OCI-LY1 (cell line): ENCODE data around the gene POU4F2.

Experiments used
- EZH2 ChIP-seq: fragments of 200-600 bp; sonication (generic), shearing (Covaris generic); IDR thresholded peaks from 2 replicates; pipeline ENCODE4 v1.8.0; 2017; ENCODE audit warnings: borderline replicate concordance, mixed run types, mild to moderate bottlenecking, antibody characterized with exemption, low read length, moderate library complexity, mixed read lengths
- TF ChIP-seq, protein P1 (sequence below): fragments of 200-600 bp; sonication (generic), shearing (Covaris generic); IDR thresholded peaks from 2 replicates; pipeline ENCODE4 v1.5.1; 2017; ENCODE audit warnings: mild to moderate bottlenecking, antibody characterized with exemption, low read length, moderate library complexity, mixed read lengths

DNA sequence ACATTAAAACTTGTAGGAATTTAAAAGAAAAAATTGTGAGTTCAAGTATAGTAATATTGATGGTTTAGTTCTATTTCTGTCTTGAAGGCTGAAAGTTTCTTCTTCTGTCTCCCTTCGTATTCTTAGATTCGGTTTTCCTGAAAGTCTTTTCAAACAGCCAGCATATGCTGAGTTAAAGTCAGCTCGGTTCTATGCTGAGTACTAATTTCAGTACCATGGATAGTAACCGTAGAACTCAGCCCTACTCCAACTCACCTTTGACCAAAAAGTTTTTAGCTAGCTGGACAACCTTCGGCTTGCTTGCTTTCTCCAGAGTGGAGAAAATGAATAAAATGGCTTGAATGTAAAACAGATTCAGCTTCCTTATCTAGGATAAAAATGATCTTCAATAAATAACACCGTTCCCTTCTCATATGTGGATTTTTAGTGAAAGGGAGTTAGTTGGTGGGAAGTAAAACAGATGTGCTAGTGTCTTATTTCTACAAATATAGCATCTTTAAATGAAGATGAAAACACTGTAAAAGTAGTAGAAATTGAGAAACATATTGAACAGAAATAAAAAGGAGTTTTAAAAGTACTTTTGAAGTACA is 5.2 kb downstream of the POU4F2 start:
- TF ChIP-seq, protein P1, sequence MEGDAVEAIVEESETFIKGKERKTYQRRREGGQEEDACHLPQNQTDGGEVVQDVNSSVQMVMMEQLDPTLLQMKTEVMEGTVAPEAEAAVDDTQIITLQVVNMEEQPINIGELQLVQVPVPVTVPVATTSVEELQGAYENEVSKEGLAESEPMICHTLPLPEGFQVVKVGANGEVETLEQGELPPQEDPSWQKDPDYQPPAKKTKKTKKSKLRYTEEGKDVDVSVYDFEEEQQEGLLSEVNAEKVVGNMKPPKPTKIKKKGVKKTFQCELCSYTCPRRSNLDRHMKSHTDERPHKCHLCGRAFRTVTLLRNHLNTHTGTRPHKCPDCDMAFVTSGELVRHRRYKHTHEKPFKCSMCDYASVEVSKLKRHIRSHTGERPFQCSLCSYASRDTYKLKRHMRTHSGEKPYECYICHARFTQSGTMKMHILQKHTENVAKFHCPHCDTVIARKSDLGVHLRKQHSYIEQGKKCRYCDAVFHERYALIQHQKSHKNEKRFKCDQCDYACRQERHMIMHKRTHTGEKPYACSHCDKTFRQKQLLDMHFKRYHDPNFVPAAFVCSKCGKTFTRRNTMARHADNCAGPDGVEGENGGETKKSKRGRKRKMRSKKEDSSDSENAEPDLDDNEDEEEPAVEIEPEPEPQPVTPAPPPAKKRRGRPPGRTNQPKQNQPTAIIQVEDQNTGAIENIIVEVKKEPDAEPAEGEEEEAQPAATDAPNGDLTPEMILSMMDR = no peak
- no peak for TF ChIP-seq EZH2
